Prostate gland (tissue), 2 donors: Measurements from ENCODE around the gene TRIM32. TPM values are rescaled to one million over a fixed set of nuclear protein-coding genes. Genes with fewer than 3 reads are reported as not detected.

Experiments used
- DNase-seq: peaks from one replicate; pipeline ENCODE4 v3.0.0-alpha.2; 2019; ENCODE audit warnings: low spot score
- H3K27ac ChIP-seq, 2 donors: fragments of 200-600 bp; sonication (generic); 2 replicates each; pipeline ENCODE4 v1.5.1; 2017 to 2019
- H3K27me3 ChIP-seq: fragments of 200-600 bp; sonication (generic); replicated peaks from 2 replicates; pipeline ENCODE4 v1.5.1; 2019; ENCODE audit not compliant: insufficient read depth
- H3K36me3 ChIP-seq, 2 donors: fragments of 200-600 bp; sonication (generic); 1 replicate in 1 of 2; 2 replicates in 1 of 2; pipeline versions ENCODE4 v1.5.1 to v1.8.1; 2017 to 2019
- H3K4me1 ChIP-seq: fragments of 200-600 bp; sonication (generic); replicated peaks from 2 replicates; pipeline ENCODE4 v1.5.1; 2019
- H3K4me3 ChIP-seq, 2 donors: fragments of 200-600 bp; sonication (generic); 2 replicates each; pipeline ENCODE4 v1.5.1; 2017 to 2019
- H3K9me3 ChIP-seq: fragments of 200-600 bp; sonication (generic); 2 replicates; pipeline ENCODE4 v1.5.1; 2017
- CTCF ChIP-seq, 4 experiments: fragments of 200-600 bp in 2 of 4; fragments of 450-650 bp in 2 of 4; sonication (generic) in 2 of 4; IDR thresholded peaks; 1 replicate in 3 of 4; 2 replicates in 1 of 4; pipeline ENCODE4 v1.5.1; 2016 to 2019; ENCODE audit warnings: antibody characterized with exemption in 4 of 4, mild to moderate bottlenecking in 2 of 4, moderate library complexity in 2 of 4
- POLR2A ChIP-seq: fragments of 450-650 bp; IDR thresholded peaks from one replicate; pipeline ENCODE4 v1.6.1; 2016; ENCODE audit warnings: antibody characterized with exemption, mild to moderate bottlenecking
- POLR2AphosphoS5 ChIP-seq: sonication (generic); formaldehyde crosslinking; IDR thresholded peaks from one replicate; pipeline ENCODE4 v1.6.1; 2017; ENCODE audit warnings: antibody characterized with exemption
- WGBS: methylation state at CpG from one replicate; pipeline ENCODE4 v1.1.5; 2018; 5-methylcytosine and 5-hydroxymethylcytosine counted together
- intact Hi-C: fragments of 100-400 bp; cut with DNase I; formaldehyde crosslinking; loops from one replicate; pipeline ENCODE4 v1.14.2; 2022
- total RNA-seq, 2 donors: library from RNA; depleted of rRNA; stranded (reverse); fragments of >200 nt; gene quantifications; one replicate each; pipeline ENCODE4 v1.1.0, GENCODE V29; 2016

Gene TRIM32
- total RNA-seq, 2 donors from 2014 or later = 12.3 to 12.4 TPM

- Histone ChIP-seq H3K27me3 (no peaks in the 10 kb centered on the region), H3K9me3 (no peaks in the 10 kb centered on the region), H3K4me1 (no peaks in the 10 kb centered on the region), H3K36me3 (no peaks in the 10 kb centered on the region), H3K27ac (no peak overlapping the region), H3K4me3 (no peak overlapping the region)
- 86% methylated on average over 5 of the region's 5 CpGs for WGBS
- intact Hi-C loops = loop anchor here (2.0 to 5.0 kb wide), 2 partner anchors 494 to 1050 kb away; partner anchors contain the start of gene PAPPA
- DNase-seq = no peak
- TF ChIP-seq POLR2AphosphoS5 = no peak
- peak in 3 of 4 experiments; percentile 31 to 39 (median 32) for TF ChIP-seq CTCF (IDR thresholded peaks at IDR 0.05)
- no peak for TF ChIP-seq POLR2A
Observed at GRCh38 chr9:116646661-116647514, 40.2 kb upstream of the TRIM32 start.

GRCh38 chr9:116647515-116647809 is 39.6 kb upstream of the TRIM32 start:
- Histone ChIP-seq H3K27ac (no peak overlapping the region), H3K4me3 (no peak overlapping the region), H3K9me3 (no peaks in the 10 kb centered on the region), H3K4me1 (no peaks in the 10 kb centered on the region), H3K27me3 (no peaks in the 10 kb centered on the region), H3K36me3 (no peaks in the 10 kb centered on the region)
- TF ChIP-seq POLR2AphosphoS5 (peak; percentile 16), CTCF (IDR thresholded peaks at IDR 0.05) (no peak)
- DNase-seq = no peak
- intact Hi-C loops = loop anchor here (2.0 to 5.0 kb wide), 2 partner anchors 495 to 1050 kb away; partner anchors contain the start of gene PAPPA
- 60% methylated on average over 4 of the region's 4 CpGs for WGBS

- no peak for DNase-seq
- intact Hi-C loops = no loop called here
- Histone ChIP-seq H3K4me1 (no peaks in the 10 kb centered on the region), H3K9me3 (no peaks in the 10 kb centered on the region), H3K27me3 (no peaks in the 10 kb centered on the region), H3K27ac (no peak overlapping the region), H3K36me3 (no peaks in the 10 kb centered on the region), H3K4me3 (no peak overlapping the region)
- WGBS = 68% methylated on average over 7 of the region's 7 CpGs
- no peak for TF ChIP-seq POLR2AphosphoS5
- TF ChIP-seq CTCF (IDR thresholded peaks at IDR 0.05) = no peak
- TF ChIP-seq POLR2A = no peak
Observed at GRCh38 chr9:116653348-116654058, 33.6 kb upstream of the TRIM32 start.

- Histone ChIP-seq H3K27me3 (no peaks in the 10 kb centered on the region), H3K4me3 (no peak overlapping the region), H3K9me3 (no peaks in the 10 kb centered on the region), H3K36me3 (no peaks in the 10 kb centered on the region), H3K27ac (no peak overlapping the region), H3K4me1 (no peaks in the 10 kb centered on the region)
- no peak for DNase-seq
- intact Hi-C loops = no loop called here
- TF ChIP-seq CTCF (IDR thresholded peaks at IDR 0.05) = no peak
- TF ChIP-seq POLR2A = no peak
- TF ChIP-seq POLR2AphosphoS5 = no peak
- 58% methylated on average over 3 of the region's 3 CpGs for WGBS
Observed at GRCh38 chr9:116654059-116654355, 33.1 kb upstream of the TRIM32 start.
